Neural progenitor cell (in vitro differentiated cells): Measurements from ENCODE around the gene MSI2.

Experiments used
- EZH2phosphoT487 ChIP-seq: fragments of 200-600 bp; sonication (generic); IDR thresholded peaks from 2 replicates; pipeline ENCODE4 v1.6.1; 2017; ENCODE audit warnings: antibody characterized with exemption
- TF ChIP-seq, protein P1 (sequence below): fragments of 200-600 bp; sonication (generic); IDR thresholded peaks from 2 replicates; pipeline ENCODE4 v1.5.1; 2017; ENCODE audit warnings: antibody characterized with exemption, mild to moderate bottlenecking

DNA sequence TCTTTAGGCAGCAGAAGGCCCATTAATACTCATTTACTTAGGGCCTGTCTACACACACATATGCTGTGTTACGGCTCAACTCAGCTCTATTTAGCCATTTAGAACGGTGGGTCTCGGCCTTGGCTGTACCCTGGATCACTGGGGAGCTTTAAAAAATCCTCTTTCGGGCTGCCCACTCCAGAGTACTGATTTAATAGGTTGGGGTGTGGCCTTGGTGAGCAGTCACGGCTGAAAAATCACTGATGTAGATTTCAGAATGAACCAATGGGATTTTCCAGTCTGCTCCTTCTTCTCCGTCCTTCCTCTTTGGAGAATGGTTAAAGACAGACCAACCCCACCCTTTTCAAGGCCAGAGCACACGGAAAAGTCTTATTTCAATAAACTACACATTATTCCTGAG, 265.3 kb downstream of the MSI2 start:
- TF ChIP-seq, protein P1, sequence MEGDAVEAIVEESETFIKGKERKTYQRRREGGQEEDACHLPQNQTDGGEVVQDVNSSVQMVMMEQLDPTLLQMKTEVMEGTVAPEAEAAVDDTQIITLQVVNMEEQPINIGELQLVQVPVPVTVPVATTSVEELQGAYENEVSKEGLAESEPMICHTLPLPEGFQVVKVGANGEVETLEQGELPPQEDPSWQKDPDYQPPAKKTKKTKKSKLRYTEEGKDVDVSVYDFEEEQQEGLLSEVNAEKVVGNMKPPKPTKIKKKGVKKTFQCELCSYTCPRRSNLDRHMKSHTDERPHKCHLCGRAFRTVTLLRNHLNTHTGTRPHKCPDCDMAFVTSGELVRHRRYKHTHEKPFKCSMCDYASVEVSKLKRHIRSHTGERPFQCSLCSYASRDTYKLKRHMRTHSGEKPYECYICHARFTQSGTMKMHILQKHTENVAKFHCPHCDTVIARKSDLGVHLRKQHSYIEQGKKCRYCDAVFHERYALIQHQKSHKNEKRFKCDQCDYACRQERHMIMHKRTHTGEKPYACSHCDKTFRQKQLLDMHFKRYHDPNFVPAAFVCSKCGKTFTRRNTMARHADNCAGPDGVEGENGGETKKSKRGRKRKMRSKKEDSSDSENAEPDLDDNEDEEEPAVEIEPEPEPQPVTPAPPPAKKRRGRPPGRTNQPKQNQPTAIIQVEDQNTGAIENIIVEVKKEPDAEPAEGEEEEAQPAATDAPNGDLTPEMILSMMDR = no peak
- no peak for TF ChIP-seq EZH2phosphoT487
